ENCODE measurements around the gene PTPRO. TPM values are rescaled to one million over a fixed set of nuclear protein-coding genes. Genes with fewer than 3 reads are reported as not detected.

PTPRO gene
- 0.39 and 0.72 TPM in 2 replicates for total RNA-seq

GRCh38 chr12:15322164-15323061 is at the start of gene PTPRO:
TSS of gene PTPRO (plus strand) at chr12:15322508.

Other genes with a start within 250 kb of the PTPRO start
- 0.26 and 2.0 TPM in 2 replicates for gene RERG, start 101.1 kb upstream of the PTPRO start, total RNA-seq